ENCODE data around the gene PSMD11.

DNA sequence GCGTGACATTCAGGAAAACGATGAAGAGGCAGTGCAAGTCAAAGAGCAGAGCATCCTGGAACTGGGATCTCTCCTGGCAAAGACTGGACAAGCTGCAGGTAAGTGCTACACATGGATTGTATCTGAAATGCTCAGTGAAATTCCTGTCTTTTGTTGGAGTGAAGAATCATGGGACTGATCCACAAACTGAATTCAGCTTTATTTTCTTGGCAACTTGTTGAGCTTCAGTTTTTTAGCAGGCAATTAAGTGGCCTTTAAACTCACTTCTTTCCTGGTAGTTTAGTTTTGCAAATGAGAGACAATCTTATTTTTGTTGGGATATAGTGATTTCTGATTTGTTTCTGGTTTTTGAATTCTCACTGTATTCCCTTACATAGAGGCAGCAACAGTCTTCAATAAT lies 2.6 kb downstream of the PSMD11 start:
- TF ChIP-seq, protein P1, sequence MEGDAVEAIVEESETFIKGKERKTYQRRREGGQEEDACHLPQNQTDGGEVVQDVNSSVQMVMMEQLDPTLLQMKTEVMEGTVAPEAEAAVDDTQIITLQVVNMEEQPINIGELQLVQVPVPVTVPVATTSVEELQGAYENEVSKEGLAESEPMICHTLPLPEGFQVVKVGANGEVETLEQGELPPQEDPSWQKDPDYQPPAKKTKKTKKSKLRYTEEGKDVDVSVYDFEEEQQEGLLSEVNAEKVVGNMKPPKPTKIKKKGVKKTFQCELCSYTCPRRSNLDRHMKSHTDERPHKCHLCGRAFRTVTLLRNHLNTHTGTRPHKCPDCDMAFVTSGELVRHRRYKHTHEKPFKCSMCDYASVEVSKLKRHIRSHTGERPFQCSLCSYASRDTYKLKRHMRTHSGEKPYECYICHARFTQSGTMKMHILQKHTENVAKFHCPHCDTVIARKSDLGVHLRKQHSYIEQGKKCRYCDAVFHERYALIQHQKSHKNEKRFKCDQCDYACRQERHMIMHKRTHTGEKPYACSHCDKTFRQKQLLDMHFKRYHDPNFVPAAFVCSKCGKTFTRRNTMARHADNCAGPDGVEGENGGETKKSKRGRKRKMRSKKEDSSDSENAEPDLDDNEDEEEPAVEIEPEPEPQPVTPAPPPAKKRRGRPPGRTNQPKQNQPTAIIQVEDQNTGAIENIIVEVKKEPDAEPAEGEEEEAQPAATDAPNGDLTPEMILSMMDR (IDR thresholded peaks at IDR 0.05; ENCODE audit: control extremely low read depth in 1 of 3, insufficient read depth in 1 of 3, low read depth in 1 of 3, low read length in 3 of 3) = no peak
- TF ChIP-seq EZH2 (IDR thresholded peaks at IDR 0.05; ENCODE audit: low read depth, low read length, severe bottlenecking) (no peak), SAP30 (IDR thresholded peaks at IDR 0.05; ENCODE audit: insufficient read depth, insufficient replicate concordance, low read length) (no peak), RNF2 (IDR thresholded peaks at IDR 0.05; ENCODE audit: borderline replicate concordance, low read depth, low read length, missing control alignments, poor library complexity, severe bottlenecking) (no peak), FOSL1 (IDR thresholded peaks at IDR 0.05; ENCODE audit: insufficient read depth, low read depth, low read length) (no peak), ATF3 (IDR thresholded peaks at IDR 0.05; ENCODE audit: insufficient read depth, low read depth, low read length) (no peak), POLR2A (IDR thresholded peaks at IDR 0.05; ENCODE audit: control extremely low read depth in 1 of 2, low read depth in 2 of 2, low read length in 2 of 2) (no peak)
